A549 (cell line): ENCODE data around the gene SMIM33.

ENCODE experiments used
- EP300 ChIP-seq, 2 experiments: fragments of >200 bp; sonication (Bioruptor Twin); formaldehyde crosslinking; IDR thresholded peaks; 2 replicates in 1 of 2; 3 replicates in 1 of 2; pipeline ENCODE4 v1.6.1; 2016 to 2017
- HMGXB4 ChIP-seq: fragments of 250-450 bp; sonication (Bioruptor Pico); IDR thresholded peaks from 2 replicates; pipeline ENCODE4 v1.5.0; 2021; ENCODE audit warnings: mild to moderate bottlenecking, moderate library complexity, borderline replicate concordance
- JUNB ChIP-seq: fragments of >200 bp; sonication (Bioruptor Twin); formaldehyde crosslinking; IDR thresholded peaks from 2 replicates; pipeline ENCODE4 v1.6.1; 2016
- KDM5A ChIP-seq: fragments of 200-600 bp; sonication (generic); IDR thresholded peaks from 2 replicates; pipeline ENCODE4 v1.6.1; 2016; ENCODE audit warnings: antibody characterized with exemption, mild to moderate bottlenecking
- PBX3 ChIP-seq: IDR thresholded peaks from 2 replicates; pipeline ENCODE4 v1.6.1; 2012
- POLR2A ChIP-seq: IDR thresholded peaks from 2 replicates; pipeline ENCODE4 v1.6.1; 2012; ENCODE audit warnings: mild to moderate bottlenecking, low read length
- TF ChIP-seq, protein P1 (sequence below): fragments of >200 bp; sonication (Bioruptor Twin); formaldehyde crosslinking; IDR thresholded peaks from 3 replicates; pipeline ENCODE4 v1.5.1; 2016
- TF ChIP-seq, protein P2 (sequence below): fragments of 450-650 bp; IDR thresholded peaks from 2 replicates; pipeline ENCODE4 v1.6.1; 2014; ENCODE audit warnings: antibody characterized with exemption

GRCh38 chr5:139457653-139458306 lies 13.0 kb upstream of the SMIM33 start:
- no peak for TF ChIP-seq JUNB
- TF ChIP-seq, protein P1, sequence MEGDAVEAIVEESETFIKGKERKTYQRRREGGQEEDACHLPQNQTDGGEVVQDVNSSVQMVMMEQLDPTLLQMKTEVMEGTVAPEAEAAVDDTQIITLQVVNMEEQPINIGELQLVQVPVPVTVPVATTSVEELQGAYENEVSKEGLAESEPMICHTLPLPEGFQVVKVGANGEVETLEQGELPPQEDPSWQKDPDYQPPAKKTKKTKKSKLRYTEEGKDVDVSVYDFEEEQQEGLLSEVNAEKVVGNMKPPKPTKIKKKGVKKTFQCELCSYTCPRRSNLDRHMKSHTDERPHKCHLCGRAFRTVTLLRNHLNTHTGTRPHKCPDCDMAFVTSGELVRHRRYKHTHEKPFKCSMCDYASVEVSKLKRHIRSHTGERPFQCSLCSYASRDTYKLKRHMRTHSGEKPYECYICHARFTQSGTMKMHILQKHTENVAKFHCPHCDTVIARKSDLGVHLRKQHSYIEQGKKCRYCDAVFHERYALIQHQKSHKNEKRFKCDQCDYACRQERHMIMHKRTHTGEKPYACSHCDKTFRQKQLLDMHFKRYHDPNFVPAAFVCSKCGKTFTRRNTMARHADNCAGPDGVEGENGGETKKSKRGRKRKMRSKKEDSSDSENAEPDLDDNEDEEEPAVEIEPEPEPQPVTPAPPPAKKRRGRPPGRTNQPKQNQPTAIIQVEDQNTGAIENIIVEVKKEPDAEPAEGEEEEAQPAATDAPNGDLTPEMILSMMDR = no peak
- TF ChIP-seq EP300 (IDR thresholded peaks at IDR 0.05) = no peak
- TF ChIP-seq POLR2A = no peak
- TF ChIP-seq HMGXB4 (CRISPR knock-in tag) = no peak
- TF ChIP-seq PBX3 = no peak
- TF ChIP-seq KDM5A = no peak
- TF ChIP-seq, protein P2, sequence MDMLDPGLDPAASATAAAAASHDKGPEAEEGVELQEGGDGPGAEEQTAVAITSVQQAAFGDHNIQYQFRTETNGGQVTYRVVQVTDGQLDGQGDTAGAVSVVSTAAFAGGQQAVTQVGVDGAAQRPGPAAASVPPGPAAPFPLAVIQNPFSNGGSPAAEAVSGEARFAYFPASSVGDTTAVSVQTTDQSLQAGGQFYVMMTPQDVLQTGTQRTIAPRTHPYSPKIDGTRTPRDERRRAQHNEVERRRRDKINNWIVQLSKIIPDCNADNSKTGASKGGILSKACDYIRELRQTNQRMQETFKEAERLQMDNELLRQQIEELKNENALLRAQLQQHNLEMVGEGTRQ = no peak
